HuH-7.5 (cell line): Measurements from ENCODE around the gene LY6G6D.

Source experiments
- DNase-seq: peaks from one replicate; pipeline ENCODE4 v3.0.0; 2011; ENCODE audit warnings: low spot score

The LY6G6D gene

GRCh38 chr6:31765910-31766794, 51.0 kb downstream of the LY6G6D start:
- no peak for DNase-seq

- no peak for DNase-seq
Measured at GRCh38 chr6:31767096-31767645, 52.0 kb downstream of the LY6G6D start.
